H1 (cell line): Measurements from ENCODE around the gene MIB2. TPM values are rescaled to one million over a fixed set of nuclear protein-coding genes. Genes with fewer than 3 reads are reported as not detected.

Source experiments
- ASH2L ChIP-seq: fragments of 200-600, 300-600 bp; sonication (generic); IDR thresholded peaks from one replicate; pipeline ENCODE4 v1.7.1; 2017; ENCODE audit warnings: low read length
- CBX8 ChIP-seq: fragments of 300-800, 300-1000 bp; sonication (generic); IDR thresholded peaks from 2 replicates; pipeline ENCODE4 v1.7.1; 2016; ENCODE audit warnings: low read depth, low read length, borderline replicate concordance
- SAP30 ChIP-seq: fragments of 300-600 bp; sonication (generic); IDR thresholded peaks from 2 replicates; pipeline ENCODE4 v1.7.1; 2012; ENCODE audit warnings: low read length, moderate library complexity, mild to moderate bottlenecking, inconsistent platforms; ENCODE audit not compliant: insufficient read depth, insufficient replicate concordance
- USF2 ChIP-seq: IDR thresholded peaks from 2 replicates; pipeline ENCODE4 v1.6.1; 2011; ENCODE audit warnings: low read length, improper control_type of control experiment
- polyA plus RNA-seq, 7 experiments: library from polyadenylated mRNA; depleted of rRNA in 3 of 7; stranded (reverse) in 5 of 7; unstranded in 2 of 7; fragments of >200 nt in 5 of 7; fragments of 200-250 nt in 2 of 7; gene quantifications; 1 replicate in 5 of 7; 2 replicates in 1 of 7; 4 replicates in 1 of 7; pipeline versions ENCODE4 v1.2.1 to v1.2.3, GENCODE V29; 2011 to 2013; ENCODE audit warnings: missing spikeins in 2 of 7, mixed read lengths in 2 of 7
- total RNA-seq: library from RNA; stranded (reverse); fragmentation: NEBNext Ultra II Directional; extraction: Animal tissue kit (Norgen Biotek cat#: 25700); gene quantifications from 2 replicates; pipeline ENCODE4 v1.2.1, GENCODE V29; 2021

MIB2 gene
- total and polyA plus RNA-seq, 2 of the 8 experiments (the other 6 are each of a cell fraction or from before 2014, with no cell fraction given): 32.5 to 60.0 TPM

GRCh38 chr1:1629430-1630190, 14.3 kb downstream of the MIB2 start (continued):
- TF ChIP-seq CBX8 (no peak), SAP30 (no peak), ASH2L (no peak), USF2 (no peak)
